ENCODE data around the gene TUBA4B. TPM values are rescaled to one million over a fixed set of nuclear protein-coding genes. Genes with fewer than 3 reads are reported as not detected.

TUBA4B gene
- polyA plus RNA-seq, 1 experiment, result not detected

DNA sequence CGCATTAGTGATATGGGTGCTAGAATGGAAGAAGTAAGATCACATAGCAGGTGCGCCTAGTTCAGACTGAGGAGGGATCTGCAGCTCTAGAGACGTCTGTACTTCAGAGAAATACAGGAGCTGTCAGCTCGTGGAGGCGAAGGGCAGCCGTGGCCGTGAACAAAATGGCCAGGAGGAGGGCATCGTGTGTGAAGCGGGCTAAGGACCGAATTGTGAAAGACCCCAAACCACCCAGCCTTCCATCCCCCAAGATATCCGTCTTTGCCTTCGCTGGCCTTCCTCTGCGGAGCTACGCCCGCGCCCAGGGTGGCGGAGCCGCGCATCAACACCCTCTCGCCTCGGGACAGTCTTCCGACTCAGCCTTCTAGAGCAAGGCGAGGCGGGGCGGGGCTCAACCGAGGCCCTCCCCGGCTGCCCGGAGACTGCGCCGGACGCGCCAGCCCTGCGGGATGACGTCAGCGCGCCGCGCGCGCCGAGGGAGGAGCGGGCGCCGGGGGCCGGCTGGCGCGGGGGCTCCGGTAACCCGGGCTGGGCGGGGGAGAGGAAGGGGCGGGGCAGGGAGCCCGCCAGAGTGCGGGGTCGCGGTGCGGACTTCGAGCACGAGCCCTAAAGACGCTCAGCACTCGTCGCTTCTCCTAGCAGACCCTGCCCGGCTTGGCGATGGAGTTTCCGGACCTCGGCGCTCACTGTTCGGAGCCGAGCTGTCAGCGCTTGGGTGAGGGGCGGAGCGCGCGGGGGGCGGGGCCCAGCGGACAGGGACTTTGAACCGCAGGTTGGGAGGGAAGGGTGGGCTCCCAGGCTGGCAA is 46.5 kb upstream of the TUBA4B start, which contains the start of gene ZFAND2B:
Gene ZFAND2B (plus strand): TSS at position 455 of the 806 bp plus-strand sequence. CDS start 206 bp downstream, at position 661.
- ChIA-PET CTCF (interaction anchor here (0.6 to 3.6 kb wide), 13 partner anchors 10 to 212 kb away, joined by 3 to 15 read pairs (median 4); partner anchors contain the start of genes CNPPD1, GLB1L and STK16), POLR2A (interaction anchor here (0.6 to 1.4 kb wide), 4 partner anchors 13 to 181 kb away, joined by 3 to 4 read pairs (median 4); partner anchors contain the start of genes ABCB6, CNPPD1, DNPEP and NHEJ1)
- H3K4me3 ChIP-seq (ENCODE audit: low read depth, low read length), result peak within 1 kb of the TSS; percentile 63
- no peaks in the 10 kb centered on the region for H3K27me3 ChIP-seq (ENCODE audit: control insufficient read depth, insufficient read depth, low read length)
- TF ChIP-seq, protein P1, sequence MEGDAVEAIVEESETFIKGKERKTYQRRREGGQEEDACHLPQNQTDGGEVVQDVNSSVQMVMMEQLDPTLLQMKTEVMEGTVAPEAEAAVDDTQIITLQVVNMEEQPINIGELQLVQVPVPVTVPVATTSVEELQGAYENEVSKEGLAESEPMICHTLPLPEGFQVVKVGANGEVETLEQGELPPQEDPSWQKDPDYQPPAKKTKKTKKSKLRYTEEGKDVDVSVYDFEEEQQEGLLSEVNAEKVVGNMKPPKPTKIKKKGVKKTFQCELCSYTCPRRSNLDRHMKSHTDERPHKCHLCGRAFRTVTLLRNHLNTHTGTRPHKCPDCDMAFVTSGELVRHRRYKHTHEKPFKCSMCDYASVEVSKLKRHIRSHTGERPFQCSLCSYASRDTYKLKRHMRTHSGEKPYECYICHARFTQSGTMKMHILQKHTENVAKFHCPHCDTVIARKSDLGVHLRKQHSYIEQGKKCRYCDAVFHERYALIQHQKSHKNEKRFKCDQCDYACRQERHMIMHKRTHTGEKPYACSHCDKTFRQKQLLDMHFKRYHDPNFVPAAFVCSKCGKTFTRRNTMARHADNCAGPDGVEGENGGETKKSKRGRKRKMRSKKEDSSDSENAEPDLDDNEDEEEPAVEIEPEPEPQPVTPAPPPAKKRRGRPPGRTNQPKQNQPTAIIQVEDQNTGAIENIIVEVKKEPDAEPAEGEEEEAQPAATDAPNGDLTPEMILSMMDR (IDR thresholded peaks at IDR 0.05; ENCODE audit: insufficient read depth, low read depth, low read length), result 0 out of 2 replicates have a peak, but pooled peaks have one; percentile 11
- DNase-seq (ENCODE audit: low read depth), result peak; percentile 55
- peaks cover 10% of the 10 kb centered on the region for H3K36me3 ChIP-seq (ENCODE audit: control insufficient read depth, insufficient read depth, low read length)

DNA sequence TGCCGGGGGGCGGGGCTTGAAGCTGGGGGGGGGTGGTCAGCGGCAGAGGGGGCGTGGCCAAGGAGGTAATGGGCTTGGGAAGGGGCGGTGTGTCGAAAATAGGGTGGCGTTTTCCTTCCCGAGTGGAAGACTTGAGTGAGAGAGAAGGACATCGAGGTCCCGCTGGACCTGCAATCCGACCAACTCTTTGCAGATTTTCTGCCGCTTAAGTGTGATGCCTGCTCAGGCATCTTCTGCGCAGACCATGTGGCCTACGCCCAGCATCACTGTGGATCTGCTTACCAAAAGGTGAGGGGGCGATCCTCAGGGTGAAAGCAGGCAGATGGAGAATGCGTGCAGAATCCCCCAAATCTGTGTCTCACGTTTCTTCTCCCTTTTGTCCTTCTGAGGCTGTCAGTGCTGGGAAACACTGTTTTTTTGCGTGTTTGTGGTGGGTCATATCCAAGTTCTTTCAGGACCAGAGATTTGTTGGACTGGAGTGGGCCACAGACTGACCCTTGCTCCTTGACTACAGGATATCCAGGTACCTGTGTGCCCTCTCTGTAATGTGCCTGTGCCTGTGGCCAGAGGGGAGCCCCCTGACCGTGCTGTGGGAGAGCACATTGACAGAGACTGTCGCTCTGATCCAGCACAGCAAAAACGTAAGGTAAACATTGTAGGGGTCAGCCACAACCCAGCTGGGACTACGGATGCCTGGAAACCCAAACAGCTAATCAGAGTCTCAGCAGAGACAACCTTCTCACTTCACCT is 45.7 kb upstream of the TUBA4B start:
- peaks cover 10% of the 10 kb centered on the region for H3K36me3 ChIP-seq (ENCODE audit: control insufficient read depth, insufficient read depth, low read length)
- ChIA-PET CTCF (interaction anchor here (1.0 to 3.6 kb wide), 12 partner anchors 11 to 178 kb away, joined by 3 to 15 read pairs (median 4); partner anchors contain the start of gene CNPPD1), POLR2A (interaction anchor here (0.6 to 1.4 kb wide), 4 partner anchors 11 to 180 kb away, joined by 3 to 4 read pairs (median 4); partner anchors contain the start of genes ABCB6, CNPPD1 and DNPEP)
- no peak for DNase-seq (ENCODE audit: low read depth)
- H3K27me3 ChIP-seq (ENCODE audit: control insufficient read depth, insufficient read depth, low read length), result no peaks in the 10 kb centered on the region
- peak overlapping the region; percentile 63 for H3K4me3 ChIP-seq (ENCODE audit: low read depth, low read length)
- TF ChIP-seq, protein P1 (IDR thresholded peaks at IDR 0.05; ENCODE audit: insufficient read depth, low read depth, low read length), result no peak

DNA sequence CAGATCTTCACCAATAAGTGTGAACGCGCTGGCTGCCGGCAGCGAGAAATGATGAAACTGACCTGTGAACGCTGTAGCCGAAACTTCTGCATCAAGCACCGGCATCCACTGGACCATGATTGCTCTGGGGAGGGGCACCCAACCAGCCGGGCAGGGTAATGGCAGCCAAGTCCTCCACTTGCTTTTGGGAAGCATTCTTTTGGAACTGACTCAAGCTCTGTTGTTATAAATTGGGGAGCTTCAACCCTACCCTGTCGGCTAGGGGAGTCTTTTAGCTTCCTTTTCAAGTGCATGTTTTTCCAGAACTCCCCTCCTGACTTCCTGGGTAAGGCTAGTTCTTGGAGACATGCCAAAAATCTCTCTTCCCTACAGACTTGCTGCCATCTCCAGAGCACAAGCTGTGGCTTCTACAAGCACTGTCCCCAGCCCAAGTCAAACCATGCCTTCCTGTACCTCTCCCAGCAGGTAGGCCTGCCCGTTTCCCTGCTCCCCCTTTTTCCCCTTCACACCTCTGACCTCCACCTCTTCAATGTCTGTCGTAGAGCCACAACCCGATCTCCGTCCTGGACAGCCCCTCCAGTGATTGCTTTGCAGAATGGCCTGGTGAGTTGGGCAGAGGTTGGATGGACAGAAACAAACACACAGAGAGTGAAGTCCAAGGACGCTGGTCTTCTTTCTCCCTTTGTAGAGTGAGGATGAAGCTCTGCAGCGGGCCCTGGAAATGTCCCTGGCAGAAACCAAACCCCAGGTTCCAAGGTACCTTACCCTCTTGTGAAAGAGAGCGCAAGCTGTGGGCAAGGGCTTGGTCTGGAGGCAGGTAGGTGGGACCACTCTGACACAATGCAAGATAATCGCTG is 44.9 kb upstream of the TUBA4B start:
- H3K36me3 ChIP-seq (ENCODE audit: control insufficient read depth, insufficient read depth, low read length), result peaks cover 14% of the 10 kb centered on the region
- POLR2A ChIA-PET, result interaction anchor here (0.7 kb wide), 1 partner anchor 10 kb away, joined by 3 read pairs; no protein-coding TSS in a partner anchor
- TF ChIP-seq, protein P1 (IDR thresholded peaks at IDR 0.05; ENCODE audit: insufficient read depth, low read depth, low read length), result no peak
- H3K4me3 ChIP-seq (ENCODE audit: low read depth, low read length), result peak overlapping the region; percentile 63; the same call in 1 of the 2 replicates
- no peak for DNase-seq (ENCODE audit: low read depth)
- H3K27me3 ChIP-seq (ENCODE audit: control insufficient read depth, insufficient read depth, low read length), result no peaks in the 10 kb centered on the region
- CTCF ChIA-PET, result interaction anchor here (0.6 to 3.6 kb wide), 9 partner anchors 10 to 440 kb away, joined by 3 to 15 read pairs (median 4); partner anchors contain the start of gene ABCB6

DNA sequence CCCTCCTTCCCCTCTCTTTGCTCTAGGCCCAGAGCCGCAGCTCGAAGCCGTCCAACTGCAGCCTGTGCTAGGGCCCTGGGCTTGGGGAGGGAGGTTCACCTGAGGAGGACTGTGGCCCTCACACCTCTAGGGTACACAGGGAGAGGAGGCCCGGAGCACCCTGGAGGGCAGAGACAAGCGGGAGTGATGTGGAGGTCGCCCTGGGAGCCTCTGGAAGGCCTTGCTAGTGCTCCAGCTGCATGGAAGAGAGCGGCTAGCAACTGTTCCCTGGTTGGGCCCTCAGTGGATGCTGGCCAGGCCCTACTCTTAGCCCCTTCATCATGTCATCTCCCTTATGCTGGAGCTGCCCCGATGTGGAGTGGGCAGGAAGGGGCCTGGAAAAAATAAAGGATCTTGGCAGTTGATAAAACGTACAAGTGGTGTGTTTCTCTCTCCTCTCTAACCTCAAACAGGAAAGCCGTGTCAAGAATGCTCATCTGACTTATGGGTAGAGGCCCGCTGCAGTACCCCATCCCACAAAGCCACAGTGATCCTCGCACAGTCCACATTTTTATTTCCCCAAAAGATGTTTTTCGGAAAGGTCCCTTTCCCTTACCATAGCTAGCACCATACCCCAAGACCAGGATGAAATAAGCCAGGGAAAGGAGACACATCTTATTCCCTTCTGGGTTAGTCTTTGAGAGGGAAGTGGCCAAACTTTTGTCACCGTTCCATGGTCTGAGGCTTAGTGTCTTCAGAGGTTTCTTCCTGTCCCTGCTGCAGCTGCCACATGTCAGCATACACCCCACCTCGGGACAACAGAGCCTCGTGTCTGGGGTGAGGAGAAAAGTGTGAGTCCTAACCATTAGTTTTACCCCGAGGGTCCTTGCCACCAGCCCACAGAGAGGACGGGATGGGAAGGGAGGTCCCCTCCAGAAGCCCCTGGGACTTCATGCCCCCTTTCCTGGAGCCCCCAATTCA is 43.5 kb upstream of the TUBA4B start:
- TF ChIP-seq, protein P1 (IDR thresholded peaks at IDR 0.05; ENCODE audit: insufficient read depth, low read depth, low read length), result no peak
- Histone ChIP-seq H3K4me3 (ENCODE audit: low read depth, low read length) (no peak overlapping the region), H3K36me3 (ENCODE audit: control insufficient read depth, insufficient read depth, low read length) (peaks cover 19% of the 10 kb centered on the region), H3K27me3 (ENCODE audit: control insufficient read depth, insufficient read depth, low read length) (no peaks in the 10 kb centered on the region)
- ChIA-PET POLR2A (no interaction called here), CTCF (interaction anchor here (2.6 to 3.6 kb wide), 2 partner anchors 38 to 86 kb away, joined by 13 to 15 read pairs; no protein-coding TSS in a partner anchor)
- no peak for DNase-seq (ENCODE audit: low read depth)
